HG03565 (cell line): ENCODE data around the gene FOXJ3.

Experiments used
- ATAC-seq: cut with Tn5 transposase; IDR thresholded peaks from one replicate; pipeline ENCODE4 v1.9.1; 2021; ENCODE audit warnings: mild to moderate bottlenecking, moderate library complexity; ENCODE audit not compliant: unreplicated experiment

The FOXJ3 gene

DNA sequence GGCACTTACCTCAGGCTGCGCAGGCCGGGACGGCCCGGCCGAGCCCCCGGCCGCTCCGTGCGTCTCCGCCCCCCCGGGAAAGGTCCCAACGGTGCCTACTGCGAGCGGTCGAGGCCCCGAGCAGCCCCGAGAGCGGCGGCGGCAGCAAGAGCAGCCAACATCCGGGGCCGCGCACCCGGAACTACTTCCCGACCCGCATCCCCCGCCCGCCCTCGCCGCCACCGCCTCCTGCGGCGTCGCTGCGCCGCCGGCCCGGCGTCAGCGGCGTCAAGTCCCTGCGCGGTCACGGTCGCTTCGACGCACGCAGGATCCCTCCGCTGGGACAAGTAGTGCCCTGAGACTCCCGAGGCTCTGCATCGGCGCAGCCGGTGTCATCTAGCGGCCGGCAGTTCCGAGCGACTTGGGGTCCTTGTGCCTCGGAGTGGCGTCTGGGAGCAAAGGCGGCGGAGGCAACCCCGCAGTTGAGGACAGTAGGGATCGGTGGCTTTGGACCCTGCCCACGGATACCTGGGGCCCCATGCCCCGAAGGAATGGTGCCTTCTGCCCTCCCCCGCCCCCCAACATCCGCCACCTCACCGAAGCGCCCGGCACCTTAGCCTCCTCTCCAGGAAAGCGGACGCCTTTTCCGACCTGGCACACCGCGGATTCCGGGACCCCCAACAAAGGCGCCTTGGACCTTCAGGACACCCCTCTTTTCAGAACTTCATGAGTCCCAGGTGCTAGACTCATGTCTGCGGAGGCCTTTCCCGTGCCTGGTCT, at the start of gene FOXJ3:
TSS of gene FOXJ3 (minus strand) at position 186 of the 759 bp plus-strand sequence. CDS start 24,142 bp downstream, outside the sequence.
- peak; percentile 55 for ATAC-seq

DNA sequence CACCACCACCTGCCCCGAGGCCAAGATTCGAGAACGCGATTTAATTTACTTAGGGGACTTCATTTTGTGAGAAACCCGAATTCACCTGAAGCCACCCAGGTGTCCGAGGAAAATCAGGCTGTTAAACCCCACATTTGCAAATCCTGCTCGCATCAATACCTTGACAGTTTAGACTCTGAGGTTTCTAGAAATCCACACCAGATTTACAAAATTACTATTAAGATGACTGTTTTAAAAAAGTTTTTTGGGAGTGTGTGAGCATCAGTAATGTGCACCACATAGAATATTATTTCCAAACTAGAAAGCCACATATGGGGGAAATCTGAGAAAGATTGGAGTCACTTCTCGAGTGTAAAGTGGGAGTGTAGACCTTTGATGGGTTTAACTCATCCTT, 46.2 kb upstream of the FOXJ3 start:
- ATAC-seq, result no peak

DNA sequence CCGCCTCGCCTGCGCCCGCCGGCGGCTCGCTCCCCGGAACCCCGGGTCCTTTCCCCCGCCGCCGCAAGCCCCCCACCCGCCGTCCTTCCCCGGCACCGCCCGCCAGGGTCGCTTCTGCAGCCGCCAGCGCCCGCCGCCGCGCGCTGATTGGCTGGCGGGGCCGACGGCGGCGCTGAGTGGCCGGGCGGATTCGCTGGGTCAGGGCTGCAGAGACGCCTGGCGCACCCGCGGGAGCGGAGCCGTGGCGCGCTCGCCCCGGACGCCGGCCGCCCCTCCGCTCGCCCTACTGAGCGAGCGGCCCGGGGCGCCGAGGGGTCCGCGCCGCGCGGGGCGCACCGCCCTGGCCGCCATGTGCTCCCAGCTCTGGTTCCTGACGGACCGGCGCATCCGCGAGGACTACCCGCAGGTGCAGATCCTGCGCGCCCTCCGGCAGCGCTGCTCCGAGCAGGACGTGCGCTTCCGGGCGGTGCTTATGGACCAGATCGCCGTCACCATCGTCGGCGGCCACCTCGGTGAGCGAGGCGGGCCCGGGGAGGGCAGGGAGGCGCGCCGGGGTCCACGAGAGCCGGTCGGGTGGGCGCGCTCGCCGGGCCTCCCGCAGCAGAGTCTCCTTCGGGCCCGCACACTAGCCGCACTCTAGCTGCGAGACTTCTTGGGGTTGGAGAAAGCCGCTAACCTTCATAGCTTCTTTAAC, 45.7 kb upstream of the FOXJ3 start, which contains the start of gene RIMKLA:
TSS of gene RIMKLA (plus strand) at position 207 of the 694 bp plus-strand sequence. CDS start at position 350, 143 bp downstream.
- peak; percentile 75 for ATAC-seq

DNA sequence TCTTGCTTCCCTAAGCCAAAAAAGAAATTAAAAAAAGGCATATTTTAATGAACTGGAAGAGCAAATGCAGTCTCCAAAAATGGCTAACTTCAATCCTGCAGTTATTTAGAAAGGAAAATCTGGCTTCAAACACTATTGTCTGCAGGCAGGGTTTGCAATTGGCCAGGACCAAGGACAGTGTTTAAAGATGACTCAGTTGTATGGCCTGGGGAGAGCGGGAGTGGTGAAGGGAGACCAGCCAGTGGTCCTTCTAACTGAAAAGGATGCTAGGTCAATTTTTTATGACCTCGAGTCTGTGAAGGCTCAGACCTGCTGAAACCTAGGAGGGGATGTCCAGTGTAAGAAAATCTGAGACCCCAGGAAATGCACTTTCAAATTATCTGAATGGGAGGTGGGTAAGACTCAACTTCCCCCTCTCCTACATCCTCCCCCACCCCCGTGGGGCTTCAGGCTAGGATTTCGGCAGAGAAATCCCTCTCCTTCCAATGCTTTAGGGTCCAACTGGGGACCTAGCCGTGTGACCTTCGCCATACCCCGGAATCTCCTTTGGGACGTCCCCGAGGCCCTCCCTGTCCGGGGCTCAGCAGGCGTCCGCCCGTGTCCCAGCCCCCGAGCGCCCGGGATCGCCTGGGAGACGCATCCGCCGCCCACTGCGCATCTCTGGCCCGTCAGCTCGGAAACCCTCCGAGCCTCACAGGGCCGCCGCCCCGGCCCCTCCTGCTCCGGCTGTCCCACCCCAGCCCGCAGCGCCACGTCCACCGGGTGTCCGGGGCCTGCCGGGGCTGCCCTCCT, 45.0 kb upstream of the FOXJ3 start:
- ATAC-seq, result peak; percentile 23

DNA sequence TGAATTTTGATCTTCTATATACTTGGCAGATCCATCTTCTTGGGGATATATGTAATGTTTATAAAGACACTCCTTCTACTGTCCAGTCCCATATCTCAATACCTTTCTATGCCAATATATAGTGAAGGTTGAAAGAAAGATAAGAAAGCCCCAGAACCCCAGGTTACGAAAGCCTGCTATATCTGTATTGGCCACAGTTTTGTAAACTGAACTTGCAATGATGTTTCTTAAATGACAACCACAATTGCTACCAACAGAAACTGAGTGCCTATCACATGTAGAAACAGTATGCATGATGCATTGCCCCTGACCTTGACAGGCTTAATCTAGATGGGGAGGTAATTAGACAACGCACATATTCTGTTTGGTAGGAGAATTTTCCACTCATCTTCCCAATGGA, 37.8 kb upstream of the FOXJ3 start:
- ATAC-seq, result no peak

DNA sequence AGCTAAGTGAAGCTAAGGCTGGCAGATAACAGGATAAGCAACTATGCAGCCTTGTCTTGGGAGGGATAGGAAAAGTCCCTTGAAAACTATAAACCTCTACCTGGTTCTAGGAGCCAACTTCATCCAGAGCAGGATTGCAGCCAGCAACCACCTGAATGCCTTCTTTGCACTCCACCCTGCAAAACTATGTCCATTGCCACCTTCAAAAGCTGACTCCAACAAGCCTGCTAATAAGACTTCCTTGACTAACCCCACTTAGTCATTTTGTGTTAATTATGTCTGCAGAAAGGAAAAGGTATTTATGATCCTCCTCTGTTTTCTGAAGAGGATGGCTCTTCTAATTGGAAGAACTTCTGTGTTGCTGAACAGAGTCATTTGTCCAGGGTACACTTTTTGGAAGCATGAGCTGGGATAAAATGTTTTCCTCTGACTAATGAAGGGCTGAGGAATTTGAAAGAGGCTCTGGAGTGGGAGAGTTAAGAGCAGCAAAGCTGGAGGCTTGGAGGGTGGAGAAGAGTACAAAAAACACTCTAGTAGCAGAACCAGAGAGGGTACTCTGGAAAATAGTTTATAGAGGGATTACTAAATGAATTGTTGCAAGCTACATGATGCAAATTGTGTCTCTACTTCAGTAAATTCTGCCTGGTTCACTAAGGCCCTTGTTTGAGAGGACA, 36.0 kb upstream of the FOXJ3 start:
- ATAC-seq, result no peak

- ATAC-seq, result no peak
These were observed 34.4 kb upstream of the FOXJ3 start for GRCh38 chr1:42369471-42369870.

GRCh38 chr1:42368096-42368795, 33.2 kb upstream of the FOXJ3 start:
- ATAC-seq, result no peak

DNA sequence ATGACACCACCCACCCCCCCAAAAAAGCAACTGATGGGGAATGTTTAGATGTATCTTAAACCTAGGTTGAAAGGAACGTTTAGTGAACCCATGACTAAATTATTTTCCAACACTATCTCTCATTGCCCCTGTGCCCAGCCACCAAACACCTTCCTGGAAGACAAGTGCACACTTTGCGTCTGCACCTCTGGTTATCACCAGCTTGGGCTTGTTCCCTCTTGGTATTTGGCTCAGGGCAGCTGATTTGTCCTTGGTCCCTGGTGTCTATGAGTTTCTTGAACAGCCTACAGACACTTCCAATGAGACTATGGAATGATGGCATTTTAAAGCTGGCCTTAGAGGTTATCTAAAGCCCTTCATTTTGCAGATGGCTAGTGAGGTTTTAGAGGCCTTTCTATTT, 30.1 kb upstream of the FOXJ3 start:
- no peak for ATAC-seq

DNA sequence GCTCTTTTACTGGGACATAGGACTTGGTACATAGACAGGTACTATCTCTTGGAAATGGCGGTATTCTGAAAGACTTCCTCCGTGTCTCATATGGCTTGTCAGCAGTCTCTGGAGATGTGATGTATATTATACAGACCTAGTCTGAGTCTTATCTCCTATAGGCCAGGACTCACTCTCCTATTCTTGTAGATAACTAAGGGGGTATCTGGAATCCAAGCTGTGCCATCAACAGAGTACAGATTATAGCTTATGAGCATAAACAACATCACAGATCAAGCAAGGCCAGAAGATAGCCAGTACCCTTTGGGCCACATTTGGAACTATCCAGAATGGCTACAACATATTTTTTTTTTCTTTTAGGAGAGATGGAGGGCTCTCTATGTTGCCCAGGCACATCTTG, 29.5 kb upstream of the FOXJ3 start:
- no peak for ATAC-seq

DNA sequence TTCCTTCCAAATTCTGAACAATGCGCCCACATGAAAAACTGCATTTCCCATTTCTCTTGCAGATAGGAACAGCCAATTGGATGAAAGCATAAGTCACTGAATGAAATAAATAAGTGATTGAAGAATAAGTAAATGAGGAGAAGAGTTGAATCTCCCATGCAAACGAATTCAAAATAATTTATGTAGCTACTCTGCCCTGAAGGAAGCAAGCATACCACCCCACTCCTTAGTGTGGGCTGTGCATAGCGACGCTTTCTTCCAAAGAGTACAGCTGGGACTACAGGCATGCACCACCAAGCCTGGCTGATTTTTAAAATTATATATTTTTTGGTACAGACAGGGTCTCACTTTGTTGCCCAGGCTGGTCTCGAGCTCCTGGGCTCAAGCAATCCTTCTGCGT, 29.1 kb upstream of the FOXJ3 start:
- ATAC-seq, result no peak

DNA sequence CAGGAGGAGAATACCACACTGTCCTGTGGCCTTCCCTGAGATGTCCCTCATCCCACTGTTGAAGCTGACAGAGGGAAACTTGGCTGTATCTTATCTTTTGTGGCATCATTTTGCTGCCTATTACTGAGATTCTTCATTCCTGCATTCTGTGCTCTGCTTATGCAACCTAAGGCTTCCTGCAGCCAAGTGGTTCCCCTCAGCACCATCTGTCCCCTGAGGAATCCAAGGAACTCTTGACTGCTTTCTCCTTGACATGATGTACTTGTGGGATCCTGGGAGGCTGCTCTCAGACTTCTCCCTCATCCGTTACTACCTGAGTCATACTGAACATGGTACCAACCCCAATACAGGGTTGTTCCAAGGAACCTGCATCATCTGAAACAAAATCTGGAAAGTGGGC, 24.4 kb upstream of the FOXJ3 start:
- ATAC-seq, result no peak

DNA sequence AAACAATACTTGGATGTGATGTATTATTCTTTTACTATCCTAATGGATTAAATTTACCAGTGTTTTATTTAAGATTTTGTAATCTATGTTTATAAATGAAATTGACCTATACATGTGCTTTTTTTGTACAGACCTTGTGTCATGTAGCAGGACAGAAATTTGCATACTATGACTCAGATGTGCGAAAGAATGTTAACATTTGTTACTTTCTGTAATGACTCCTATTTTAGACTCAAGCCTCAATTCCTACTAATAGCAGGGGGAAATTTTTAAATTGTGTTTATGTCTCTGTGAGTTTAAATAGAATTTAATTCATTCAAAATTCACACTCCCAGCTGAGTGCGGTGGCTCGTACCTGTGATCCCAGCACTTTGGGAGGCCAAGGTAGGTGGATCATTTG, 23.8 kb upstream of the FOXJ3 start:
- ATAC-seq, result no peak

- ATAC-seq, result no peak
These were observed 15.1 kb upstream of the FOXJ3 start for GRCh38 chr1:42350086-42350485.

- ATAC-seq, result no peak
These were observed 13.5 kb upstream of the FOXJ3 start for GRCh38 chr1:42348498-42348897.

GRCh38 chr1:42343049-42343448, 8.0 kb upstream of the FOXJ3 start:
- ATAC-seq, result no peak

- ATAC-seq, result no peak
These were observed 5.9 kb upstream of the FOXJ3 start for GRCh38 chr1:42340901-42341300.

DNA sequence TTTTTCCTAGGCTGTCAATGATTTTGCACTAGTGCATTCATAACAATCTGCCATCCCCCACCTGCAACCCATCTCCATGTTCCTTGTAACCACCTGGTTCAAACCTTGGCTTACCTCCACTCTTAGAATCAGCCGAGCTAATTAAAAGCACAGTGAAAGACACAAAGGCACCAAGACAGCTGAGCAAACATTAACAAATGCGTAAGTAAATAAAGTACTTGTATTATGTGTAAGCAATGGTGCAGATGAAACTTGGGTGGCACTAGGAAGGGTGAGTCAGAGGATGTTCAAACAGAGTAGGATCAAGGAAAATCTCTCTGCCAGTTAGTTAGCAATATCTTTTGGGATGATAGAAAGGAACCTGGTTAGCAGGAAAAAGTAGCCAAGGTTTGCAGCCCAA, 5.1 kb upstream of the FOXJ3 start:
- ATAC-seq, result no peak

GRCh38 chr1:42336978-42337377, 1.9 kb upstream of the FOXJ3 start:
- no peak for ATAC-seq

- ATAC-seq, result no peak
These were observed 929 bp upstream of the FOXJ3 start for GRCh38 chr1:42335809-42336518.
